Osteoblast (primary cell): Measurements from ENCODE around the gene STAM2. TPM values are rescaled to one million over a fixed set of nuclear protein-coding genes. Genes with fewer than 3 reads are reported as not detected.

ENCODE experiments used
- DNase-seq: peaks from one replicate; pipeline ENCODE4 v3.0.0; 2011; ENCODE audit warnings: low spot score, mixed read lengths; ENCODE audit not compliant: insufficient read length; ENCODE audit errors: missing footprints
- H2AFZ ChIP-seq: 2 replicates; pipeline ENCODE4 v1.6.0; 2011; ENCODE audit warnings: mild to moderate bottlenecking, low read length
- H3K27ac ChIP-seq: 2 replicates; pipeline ENCODE4 v1.5.1; 2011; ENCODE audit warnings: mild to moderate bottlenecking, low read depth, low read length, moderate library complexity
- H3K27me3 ChIP-seq: 2 replicates; pipeline ENCODE4 v1.6.0; 2012; ENCODE audit warnings: mild to moderate bottlenecking, control low read depth, inconsistent platforms, low read length, moderate library complexity; ENCODE audit not compliant: insufficient read depth
- H3K36me3 ChIP-seq: 2 replicates; pipeline ENCODE4 v1.5.1; 2011; ENCODE audit warnings: mild to moderate bottlenecking, low read length, control low read depth, moderate library complexity; ENCODE audit not compliant: insufficient read depth
- H3K4me1 ChIP-seq: 2 replicates; pipeline ENCODE4 v1.5.1; 2011; ENCODE audit warnings: mild to moderate bottlenecking, low read length, control low read depth, moderate library complexity; ENCODE audit not compliant: insufficient read depth
- H3K4me2 ChIP-seq: 2 replicates; pipeline ENCODE4 v1.6.0; 2011; ENCODE audit warnings: mild to moderate bottlenecking, low read length; ENCODE audit not compliant: insufficient read depth
- H3K4me3 ChIP-seq: fragments of 200-600 bp; sonication (generic); 3 replicates; pipeline ENCODE4 v1.5.1; 2012; ENCODE audit warnings: mild to moderate bottlenecking, low read length, inconsistent platforms; ENCODE audit not compliant: insufficient read depth
- H3K79me2 ChIP-seq: 2 replicates; pipeline ENCODE4 v1.6.0; 2012; ENCODE audit warnings: mild to moderate bottlenecking, low read length, control low read depth, inconsistent platforms; ENCODE audit not compliant: insufficient read depth
- H3K9me3 ChIP-seq: 2 replicates; pipeline ENCODE4 v1.5.1; 2011; ENCODE audit warnings: low read depth, low read length, control low read depth
- H4K20me1 ChIP-seq: 2 replicates; pipeline ENCODE4 v1.6.0; 2012; ENCODE audit warnings: mild to moderate bottlenecking, low read length, control low read depth; ENCODE audit not compliant: insufficient read depth
- CTCF ChIP-seq: IDR thresholded peaks from 2 replicates; pipeline ENCODE4 v1.5.1; 2011; ENCODE audit warnings: mild to moderate bottlenecking, low read depth, low read length, moderate library complexity; ENCODE audit errors: extremely low read depth
- total RNA-seq: library from RNA; depleted of rRNA; stranded (reverse); fragments of >200 nt; gene quantifications from 2 replicates; pipeline ENCODE4 v1.2.3, GENCODE V29; 2012

Gene STAM2
- total RNA-seq, 1 donor, result 52.5 TPM

- no peaks in the 10 kb centered on the region for H3K9me3 ChIP-seq
- TF ChIP-seq CTCF, result no peak
- H2AFZ ChIP-seq, result no peak overlapping the region
- DNase-seq, result no peak
- H3K4me3 ChIP-seq, result no peak overlapping the region
- H3K79me2 ChIP-seq, result no peaks in the 10 kb centered on the region
- H4K20me1 ChIP-seq, result no peaks in the 10 kb centered on the region
- no peaks in the 10 kb centered on the region for H3K4me1 ChIP-seq
- no peaks in the 10 kb centered on the region for H3K27me3 ChIP-seq
- H3K27ac ChIP-seq, result no peak overlapping the region
- H3K4me2 ChIP-seq, result no peak overlapping the region
- H3K36me3 ChIP-seq, result peaks cover 34% of the 10 kb centered on the region
Observed at GRCh38 chr2:152126664-152127063, 48.9 kb downstream of the STAM2 start.

- TF ChIP-seq CTCF, result no peak
- Histone ChIP-seq H3K4me2 (no peak overlapping the region), H2AFZ (no peak overlapping the region), H4K20me1 (no peaks in the 10 kb centered on the region), H3K36me3 (peaks cover 27% of the 10 kb centered on the region), H3K9me3 (no peaks in the 10 kb centered on the region), H3K4me1 (no peaks in the 10 kb centered on the region), H3K4me3 (no peak overlapping the region), H3K27ac (no peak overlapping the region), H3K79me2 (no peaks in the 10 kb centered on the region), H3K27me3 (no peaks in the 10 kb centered on the region)
- no peak for DNase-seq
Observed at GRCh38 chr2:152122161-152122560, 53.4 kb downstream of the STAM2 start.

- Histone ChIP-seq H3K9me3 (no peaks in the 10 kb centered on the region), H3K4me1 (no peaks in the 10 kb centered on the region), H4K20me1 (no peaks in the 10 kb centered on the region), H3K27ac (no peak overlapping the region), H3K36me3 (peaks cover 22% of the 10 kb centered on the region), H3K79me2 (no peaks in the 10 kb centered on the region), H2AFZ (no peak overlapping the region), H3K4me3 (no peak overlapping the region), H3K27me3 (no peaks in the 10 kb centered on the region), H3K4me2 (no peak overlapping the region)
- DNase-seq, result no peak
- TF ChIP-seq CTCF, result no peak
Observed at GRCh38 chr2:152120430-152120829, 55.1 kb downstream of the STAM2 start.

GRCh38 chr2:152115952-152116351, 59.6 kb downstream of the STAM2 start:
- Histone ChIP-seq H3K4me1 (no peaks in the 10 kb centered on the region), H3K79me2 (no peaks in the 10 kb centered on the region), H4K20me1 (no peaks in the 10 kb centered on the region), H3K27me3 (no peaks in the 10 kb centered on the region), H3K4me3 (no peak overlapping the region), H3K9me3 (no peaks in the 10 kb centered on the region), H3K36me3 (peaks cover 5% of the 10 kb centered on the region), H2AFZ (no peak overlapping the region), H3K27ac (no peak overlapping the region), H3K4me2 (no peak overlapping the region)
- peak; percentile 19 for TF ChIP-seq CTCF
- DNase-seq, result no peak
